SK-MEL-5 (cell line): ENCODE measurements around the gene PELI2. TPM values are rescaled to one million over a fixed set of nuclear protein-coding genes. Genes with fewer than 3 reads are reported as not detected.

Experiments used
- DNase-seq: peaks from one replicate; pipeline ENCODE4 v3.0.0-alpha.2; 2016; ENCODE audit warnings: low read depth, low spot score
- in situ Hi-C: cut with HindIII; loops from 2 replicates; pipeline ENCODE4 v1.10.0; 2016; ENCODE audit warnings: low sequenced_read_pairs, high pct_unique_total_duplicates, low pct_unique_long_range_greater_than_20kb
- total RNA-seq: library from RNA; depleted of rRNA; stranded (reverse); fragments of >200 nt; shearing (Covaris generic); gene quantifications from 2 replicates; pipeline ENCODE4 v1.2.3, GENCODE V29; 2014

The PELI2 gene
- total RNA-seq, 1 experiment from 2014 or later, result 3.2 TPM

GRCh38 chr14:56135001-56135400, 16.8 kb downstream of the PELI2 start:
- in situ Hi-C loops, result no loop called here

GRCh38 chr14:56135668-56136067, 17.5 kb downstream of the PELI2 start:
- no peak for DNase-seq
- in situ Hi-C loops, result no loop called here

More at GRCh38 chr14:56135001-56135400, 16.8 kb downstream of the PELI2 start:
- DNase-seq, result peak; percentile 43

- in situ Hi-C loops, result no loop called here
- DNase-seq, result no peak
Measured at GRCh38 chr14:56136571-56137452, 18.6 kb downstream of the PELI2 start.

- DNase-seq, result no peak
- in situ Hi-C loops, result no loop called here
Measured at GRCh38 chr14:56137453-56137807, 19.2 kb downstream of the PELI2 start.

- DNase-seq, result no peak
- in situ Hi-C loops, result no loop called here
Measured at GRCh38 chr14:56137849-56138248, 19.6 kb downstream of the PELI2 start.

- DNase-seq, result no peak
- in situ Hi-C loops, result no loop called here
Measured at GRCh38 chr14:56138928-56139327, 20.7 kb downstream of the PELI2 start.

GRCh38 chr14:56142314-56142713, 24.1 kb downstream of the PELI2 start:
- in situ Hi-C loops, result no loop called here
- no peak for DNase-seq

GRCh38 chr14:56143025-56143424, 24.8 kb downstream of the PELI2 start:
- no peak for DNase-seq
- in situ Hi-C loops, result no loop called here

GRCh38 chr14:56144176-56144575, 26.0 kb downstream of the PELI2 start:
- in situ Hi-C loops, result no loop called here
- DNase-seq, result no peak

GRCh38 chr14:56145181-56145769, 27.1 kb downstream of the PELI2 start:
- no peak for DNase-seq
- in situ Hi-C loops, result no loop called here

- no peak for DNase-seq
- in situ Hi-C loops, result no loop called here
Measured at GRCh38 chr14:56145965-56146364, 27.8 kb downstream of the PELI2 start.

GRCh38 chr14:56147449-56147848, 29.2 kb downstream of the PELI2 start:
- in situ Hi-C loops, result no loop called here
- no peak for DNase-seq

- no peak for DNase-seq
- in situ Hi-C loops, result no loop called here
Measured at GRCh38 chr14:56147986-56148901, 30.0 kb downstream of the PELI2 start.

GRCh38 chr14:56149151-56149550, 30.9 kb downstream of the PELI2 start:
- no peak for DNase-seq
- in situ Hi-C loops, result no loop called here

GRCh38 chr14:56149995-56150394, 31.8 kb downstream of the PELI2 start:
- no peak for DNase-seq
- in situ Hi-C loops, result no loop called here

- in situ Hi-C loops, result no loop called here
- no peak for DNase-seq
Measured at GRCh38 chr14:56150645-56151345, 32.6 kb downstream of the PELI2 start.

- DNase-seq, result no peak
- in situ Hi-C loops, result no loop called here
Measured at GRCh38 chr14:56152221-56152620, 34.0 kb downstream of the PELI2 start.

- in situ Hi-C loops, result no loop called here
- DNase-seq, result no peak
Measured at GRCh38 chr14:56153267-56153666, 35.1 kb downstream of the PELI2 start.
